Activated CD4-positive, alpha-beta T cell treated with anti-CD3 and anti-CD28 coated beads, Interleukin-2, Interleukin-6, amounts not matched to agents 100 ng/mL and 50 ng/mL, durations not matched to agents 16 hours and 8 hours (primary cell): ENCODE results near the gene ROBO1.
A peak's percentile ranks its signal among the peaks of the same experiment; 100 is the strongest.

Experiments used
- DNase-seq: peaks from one replicate; pipeline ENCODE4 v3.0.0-alpha.2; 2020

ROBO1 gene

GRCh38 chr3:79040701-79041100 lies 727.1 kb downstream of the ROBO1 start:
- no peak for DNase-seq

GRCh38 chr3:79040091-79040490 lies 727.7 kb downstream of the ROBO1 start:
- DNase-seq = no peak

GRCh38 chr3:79039192-79039591 lies 728.6 kb downstream of the ROBO1 start:
- DNase-seq = no peak

- no peak for DNase-seq
Measured at GRCh38 chr3:79038636-79039035, 729.2 kb downstream of the ROBO1 start.

GRCh38 chr3:79038057-79038456 lies 729.7 kb downstream of the ROBO1 start:
- DNase-seq = no peak

GRCh38 chr3:79032686-79033318 lies 735.0 kb downstream of the ROBO1 start:
- peak; percentile 33 for DNase-seq

GRCh38 chr3:79030157-79030556 lies 737.6 kb downstream of the ROBO1 start:
- no peak for DNase-seq

GRCh38 chr3:79028916-79029315 lies 738.9 kb downstream of the ROBO1 start:
- no peak for DNase-seq

- no peak for DNase-seq
Measured at GRCh38 chr3:79027593-79027992, 740.2 kb downstream of the ROBO1 start.

- DNase-seq = no peak
Measured at GRCh38 chr3:79019924-79020173, 747.9 kb downstream of the ROBO1 start.

- DNase-seq = no peak
Measured at GRCh38 chr3:79019137-79019923, 748.5 kb downstream of the ROBO1 start.

GRCh38 chr3:79018671-79019136 lies 749.1 kb downstream of the ROBO1 start:
- peak; percentile 3 for DNase-seq

GRCh38 chr3:79018265-79018664 lies 749.5 kb downstream of the ROBO1 start:
- no peak for DNase-seq

GRCh38 chr3:79016587-79017376 lies 751.0 kb downstream of the ROBO1 start:
- no peak for DNase-seq

- DNase-seq = no peak
Measured at GRCh38 chr3:79015854-79016253, 751.9 kb downstream of the ROBO1 start.

- DNase-seq = no peak
Measured at GRCh38 chr3:79012946-79013362, 754.8 kb downstream of the ROBO1 start.

GRCh38 chr3:79012530-79012913 lies 755.3 kb downstream of the ROBO1 start:
- DNase-seq = no peak

GRCh38 chr3:79011821-79012529 lies 755.8 kb downstream of the ROBO1 start:
- no peak for DNase-seq

GRCh38 chr3:79009861-79010260 lies 757.9 kb downstream of the ROBO1 start:
- DNase-seq = no peak

- no peak for DNase-seq
Measured at GRCh38 chr3:79006077-79006476, 761.7 kb downstream of the ROBO1 start.

- DNase-seq = no peak
Measured at GRCh38 chr3:79005084-79005483, 762.7 kb downstream of the ROBO1 start.

GRCh38 chr3:79003994-79004393 lies 763.8 kb downstream of the ROBO1 start:
- no peak for DNase-seq
